Heart left ventricle (tissue), 16 donors: Measurements from ENCODE around the gene CPLX3. TPM values are rescaled to one million over a fixed set of nuclear protein-coding genes. Genes with fewer than 3 reads are reported as not detected.

ENCODE experiments used
- ATAC-seq, 4 donors: fragments of 200-7000 bp; cut with Tn5 transposase; one replicate each; pipeline ENCODE4 v1.9.1; 2020 to 2022; ENCODE audit warnings: moderate library complexity in 4 of 4, mild to moderate bottlenecking in 3 of 4, moderate number of reproducible peaks in 1 of 4
- DNase-seq, 5 donors: peaks; one replicate each; pipeline ENCODE4 v3.0.0-alpha.2; 2020
- H3K27ac ChIP-seq, 12 donors: fragments of 200-600 bp; sonication (generic) in 4 of 12; one replicate each; pipeline versions ENCODE4 v1.5.0 to v1.8.0; 2016 to 2022; ENCODE audit warnings: mild to moderate bottlenecking in 2 of 12
- H3K27me3 ChIP-seq, 9 donors: fragments of 200-600 bp; sonication (generic) in 2 of 9; one replicate each; pipeline versions ENCODE4 v1.5.1 to v1.8.0; 2016 to 2022; ENCODE audit warnings: mild to moderate bottlenecking in 3 of 9
- H3K36me3 ChIP-seq, 9 donors: fragments of 200-600 bp; sonication (generic) in 2 of 9; one replicate each; pipeline versions ENCODE4 v1.5.0 to v1.8.0; 2018 to 2022; ENCODE audit warnings: mild to moderate bottlenecking in 2 of 9
- H3K4me1 ChIP-seq, 12 donors: fragments of 200-600 bp; sonication (generic) in 4 of 12; one replicate each; pipeline versions ENCODE4 v1.5.0 to v1.8.0; 2016 to 2022; ENCODE audit warnings: mild to moderate bottlenecking in 3 of 12
- H3K4me3 ChIP-seq, 12 donors: fragments of 200-600 bp; sonication (generic) in 4 of 12; one replicate each; pipeline versions ENCODE4 v1.5.0 to v1.8.0; 2017 to 2022; ENCODE audit warnings: mild to moderate bottlenecking in 9 of 12, moderate library complexity in 4 of 12
- H3K9me3 ChIP-seq, 12 donors: fragments of 200-600 bp; sonication (generic) in 4 of 12; one replicate each; pipeline versions ENCODE4 v1.5.0 to v1.8.0; 2016 to 2022; ENCODE audit warnings: mild to moderate bottlenecking in 1 of 12
- CTCF ChIP-seq, 12 donors: fragments of 200-600 bp; sonication (generic) in 4 of 12; IDR thresholded peaks; one replicate each; pipeline versions ENCODE4 v1.5.0 to v1.8.0; 2018 to 2022; ENCODE audit warnings: antibody characterized with exemption in 12 of 12, mild to moderate bottlenecking in 5 of 12
- POLR2A ChIP-seq, 2 donors: fragments of 450-650 bp; IDR thresholded peaks; one replicate each; pipeline ENCODE4 v1.6.1; 2017; ENCODE audit warnings: antibody characterized with exemption in 2 of 2, mild to moderate bottlenecking in 2 of 2, moderate library complexity in 2 of 2
- WGBS, 4 donors: extraction: QIAGEN DNeasy Blood & Tissue Kit in 2 of 4; methylation state at CpG; one replicate each; pipeline versions ENCODE4 v1.1.5 to v1.1.7; 2013 to 2018; 5-methylcytosine and 5-hydroxymethylcytosine counted together
- intact Hi-C, 10 donors: fragments of 100-400 bp; cut with DNase I; formaldehyde crosslinking; loops; one replicate each; pipeline versions ENCODE4 v1.11.1 to v1.14.2; 2022
- polyA plus RNA-seq, 2 donors: library from polyadenylated mRNA; stranded (reverse); fragments of 200-250 nt; gene quantifications; one replicate each; pipeline ENCODE4 v1.2.3, GENCODE V29; 2013
- total RNA-seq, 9 donors: library from RNA; depleted of rRNA in 2 of 9; stranded (reverse); fragments of >200 nt in 2 of 9; fragmentation: NEBNext Ultra II Directional in 3 of 9; extraction: Animal tissue kit (Norgen Biotek cat#: 25700) in 3 of 9; gene quantifications; one replicate each; pipeline versions ENCODE4 v1.1.0 to v1.2.4, GENCODE V29; 2016 to 2023
- donor health status: ischemic (EF 13 %, LVEDD 7.1; RV severe dilation, severe dysfunction).
- donor health status: healthy with polysubstance abuse.
- donor health status: DM: no; HTN: yes; CAD: no.
- donor health status: DM: no; HTN: no; CAD: no.
- donor health status: ischemic (EF 25% LVEDD 6.9; RV normal size, moderate dysfunction).
- donor health status: ischemic (EF 25% LVEDD 5.7; RV mildly dilated, moderate dysfunction).
- donor health status: healthy.
- donor health status: DM: yes; HTN: yes; CAD: no.
- donor health status: ischemic (EF 35%, LVEDD 5.7; RV mildly dilated, moderate dysfunction).
- donor health status: nonischemic (EF 11% LVEDD 7.7; RV severe dilation, severe dysfunction).
- donor health status: DM: yes; HTN: yes; CAD: no.
- donor health status: PGD.
- donor health status: ischemic (EF 29% LVEDD 5.4; RV normal size, mild dysfunction).
- donor health status: nonischemic (EF 23%, LVEDD 6.1; RV moderate dilation, normal function).

The CPLX3 gene
- total and polyA plus RNA-seq, 11 donors = 0.06 to 3.3 (median 1.6) TPM; not detected in 3

- Histone ChIP-seq H3K4me3 (no peak overlapping the region), H3K9me3 (no peaks in the 10 kb centered on the region), H3K36me3 (no peaks in the 10 kb centered on the region), H3K4me1 (peaks cover 0 to 16% (median 5%) of the 10 kb centered on the region in 12 donors), H3K27ac (no peak overlapping the region), H3K27me3 (peaks cover 0 to 25% (median 16%) of the 10 kb centered on the region in 9 donors)
- TF ChIP-seq CTCF (IDR thresholded peaks at IDR 0.05) (no peak), POLR2A (IDR thresholded peaks at IDR 0.05) (no peak)
- intact Hi-C loops = no loop called here
- 19 to 24% (median 22%) methylated on average over 16 to 21 of the region's 21 CpGs for WGBS, 4 donors
- ATAC-seq = no peak
- no peak for DNase-seq
Measured at GRCh38 chr15:74826921-74827320, 494 bp downstream of the CPLX3 start.

- WGBS, 4 donors = 57 to 59% (median 57%) methylated on average over 5 of the region's 5 CpGs
- TF ChIP-seq CTCF (IDR thresholded peaks at IDR 0.05) (no peak), POLR2A (IDR thresholded peaks at IDR 0.05) (no peak)
- no peak for ATAC-seq
Measured at GRCh38 chr15:74827614-74828013, 1.2 kb downstream of the CPLX3 start.

GRCh38 chr15:74828835-74829234, 2.4 kb downstream of the CPLX3 start:
- Histone ChIP-seq H3K4me1 (peaks cover 0 to 20% (median 6%) of the 10 kb centered on the region in 12 donors), H3K27me3 (peaks cover 0 to 25% (median 16%) of the 10 kb centered on the region in 9 donors), H3K27ac (no peak overlapping the region), H3K4me3 (no peak overlapping the region), H3K36me3 (no peaks in the 10 kb centered on the region), H3K9me3 (no peaks in the 10 kb centered on the region)
- 71 to 81% (median 76%) methylated on average over 6 of the region's 6 CpGs for WGBS, 4 donors
- ATAC-seq (no peak), DNase-seq (no peak)
- intact Hi-C loops = no loop called here
- no peak for TF ChIP-seq CTCF (IDR thresholded peaks at IDR 0.05)
- TF ChIP-seq POLR2A (IDR thresholded peaks at IDR 0.05) = no peak

More at GRCh38 chr15:74827614-74828013, 1.2 kb downstream of the CPLX3 start:
- intact Hi-C loops = no loop called here
- Histone ChIP-seq H3K27ac (no peak overlapping the region), H3K9me3 (no peaks in the 10 kb centered on the region), H3K4me3 (no peak overlapping the region), H3K27me3 (peaks cover 0 to 25% (median 16%) of the 10 kb centered on the region in 9 donors), H3K4me1 (peaks cover 0 to 20% (median 6%) of the 10 kb centered on the region in 12 donors), H3K36me3 (no peaks in the 10 kb centered on the region)
- DNase-seq = no peak

- Histone ChIP-seq H3K4me3 (no peak overlapping the region), H3K27me3 (peaks cover 0 to 25% (median 16%) of the 10 kb centered on the region in 9 donors), H3K4me1 (peaks cover 0 to 20% (median 6%) of the 10 kb centered on the region in 12 donors), H3K9me3 (no peaks in the 10 kb centered on the region), H3K36me3 (no peaks in the 10 kb centered on the region), H3K27ac (no peak overlapping the region)
- no peak for ATAC-seq
- TF ChIP-seq CTCF (IDR thresholded peaks at IDR 0.05) = no peak
- TF ChIP-seq POLR2A (IDR thresholded peaks at IDR 0.05) = no peak
- 62 to 69% (median 65%) methylated on average over 3 of the region's 3 CpGs for WGBS, 4 donors
- intact Hi-C loops = no loop called here
- no peak for DNase-seq
Measured at GRCh38 chr15:74829486-74829885, 3.1 kb downstream of the CPLX3 start.
